ENCODE measurements around the gene GIGYF2.
A peak's percentile ranks its signal among the peaks of the same experiment; 100 is the strongest.
"Not testable (repeated sequence)": the region's sequence is repeated elsewhere in the genome, so short reads cannot be mapped to it uniquely, and the experiment has no call there.

The GIGYF2 gene

GRCh38 chr2:232713505-232713904 is 16.4 kb downstream of the GIGYF2 start:
- DNase-seq, result no peak
- peaks cover 80% of the 10 kb centered on the region for H3K36me3 Mint-ChIP-seq (ENCODE audit: low read depth)
- H3K27ac Mint-ChIP-seq, result no peak overlapping the region
- TF ChIP-seq CTCF (IDR thresholded peaks at IDR 0.05), result no peak
- no peaks in the 10 kb centered on the region for H3K27me3 Mint-ChIP-seq (ENCODE audit: low read depth, poor library complexity)
- no peak overlapping the region for H3K4me3 Mint-ChIP-seq
- H3K4me1 Mint-ChIP-seq, result peaks cover 5% of the 10 kb centered on the region
- peaks cover 13% of the 10 kb centered on the region for H3K9me3 Mint-ChIP-seq

- Mint-ChIP-seq H3K27me3 (ENCODE audit: low read depth, poor library complexity) (no peaks in the 10 kb centered on the region), H3K36me3 (ENCODE audit: low read depth) (peaks cover 93% of the 10 kb centered on the region), H3K27ac (peak overlapping the region; percentile 46), H3K4me3 (no peak overlapping the region), H3K4me1 (peaks cover 5% of the 10 kb centered on the region), H3K9me3 (peaks cover 21% of the 10 kb centered on the region)
- TF ChIP-seq CTCF (IDR thresholded peaks at IDR 0.05), result no peak
- DNase-seq, result no peak
These were observed 17.8 kb downstream of the GIGYF2 start for GRCh38 chr2:232714969-232715368.

GRCh38 chr2:232720056-232720455 is 22.9 kb downstream of the GIGYF2 start:
- DNase-seq; H3K27ac Mint-ChIP-seq; H3K4me3 Mint-ChIP-seq; H3K4me1 Mint-ChIP-seq; H3K27me3 Mint-ChIP-seq (ENCODE audit: low read depth, poor library complexity): not testable (repeated sequence)
- peaks cover 74% of the 10 kb centered on the region for H3K36me3 Mint-ChIP-seq (ENCODE audit: low read depth)
- H3K9me3 Mint-ChIP-seq, result peaks cover 10% of the 10 kb centered on the region

GRCh38 chr2:232721261-232721660 is 24.1 kb downstream of the GIGYF2 start:
- Mint-ChIP-seq H3K4me3 (no peak overlapping the region), H3K36me3 (ENCODE audit: low read depth) (peaks cover 71% of the 10 kb centered on the region), H3K4me1 (no peaks in the 10 kb centered on the region), H3K27ac (no peak overlapping the region), H3K9me3 (peaks cover 10% of the 10 kb centered on the region), H3K27me3 (ENCODE audit: low read depth, poor library complexity) (no peaks in the 10 kb centered on the region)
- no peak for DNase-seq
- TF ChIP-seq CTCF (IDR thresholded peaks at IDR 0.05), result no peak

- H3K9me3 Mint-ChIP-seq, result peaks cover 10% of the 10 kb centered on the region
- H3K36me3 Mint-ChIP-seq (ENCODE audit: low read depth), result peaks cover 66% of the 10 kb centered on the region
- H3K4me3 Mint-ChIP-seq, result no peak overlapping the region
- H3K27me3 Mint-ChIP-seq (ENCODE audit: low read depth, poor library complexity), result no peaks in the 10 kb centered on the region
- DNase-seq, result no peak
- H3K4me1 Mint-ChIP-seq, result no peaks in the 10 kb centered on the region
- H3K27ac Mint-ChIP-seq, result peak overlapping the region; percentile 82
- no peak for TF ChIP-seq CTCF (IDR thresholded peaks at IDR 0.05)
These were observed 24.8 kb downstream of the GIGYF2 start for GRCh38 chr2:232721882-232722281.

GRCh38 chr2:232723027-232723426 is 25.9 kb downstream of the GIGYF2 start:
- Mint-ChIP-seq H3K36me3 (ENCODE audit: low read depth) (peaks cover 66% of the 10 kb centered on the region), H3K27ac (no peak overlapping the region), H3K4me1 (no peaks in the 10 kb centered on the region), H3K27me3 (ENCODE audit: low read depth, poor library complexity) (no peaks in the 10 kb centered on the region), H3K4me3 (no peak overlapping the region), H3K9me3 (peaks cover 7% of the 10 kb centered on the region)
- TF ChIP-seq CTCF (IDR thresholded peaks at IDR 0.05), result no peak
- DNase-seq, result no peak

Data from nephron progenitor cell (in vitro differentiated cells).